Vagina (tissue), 2 donors: ENCODE measurements around the gene TPST1.

Source experiments
- POLR2A ChIP-seq, 2 donors: fragments of 450-650 bp; IDR thresholded peaks; one replicate each; pipeline ENCODE4 v1.6.1; 2017; ENCODE audit warnings: antibody characterized with exemption in 2 of 2, mild to moderate bottlenecking in 2 of 2, moderate library complexity in 2 of 2
- TF ChIP-seq, protein P1 (sequence below), 3 experiments: fragments of 450-650 bp in 2 of 3; fragments of 200-600 bp in 1 of 3; sonication (generic) in 1 of 3; IDR thresholded peaks; one replicate each; pipeline ENCODE4 v1.5.1; 2017 to 2019; ENCODE audit warnings: antibody characterized with exemption in 3 of 3, mild to moderate bottlenecking in 2 of 3, moderate library complexity in 2 of 3

DNA sequence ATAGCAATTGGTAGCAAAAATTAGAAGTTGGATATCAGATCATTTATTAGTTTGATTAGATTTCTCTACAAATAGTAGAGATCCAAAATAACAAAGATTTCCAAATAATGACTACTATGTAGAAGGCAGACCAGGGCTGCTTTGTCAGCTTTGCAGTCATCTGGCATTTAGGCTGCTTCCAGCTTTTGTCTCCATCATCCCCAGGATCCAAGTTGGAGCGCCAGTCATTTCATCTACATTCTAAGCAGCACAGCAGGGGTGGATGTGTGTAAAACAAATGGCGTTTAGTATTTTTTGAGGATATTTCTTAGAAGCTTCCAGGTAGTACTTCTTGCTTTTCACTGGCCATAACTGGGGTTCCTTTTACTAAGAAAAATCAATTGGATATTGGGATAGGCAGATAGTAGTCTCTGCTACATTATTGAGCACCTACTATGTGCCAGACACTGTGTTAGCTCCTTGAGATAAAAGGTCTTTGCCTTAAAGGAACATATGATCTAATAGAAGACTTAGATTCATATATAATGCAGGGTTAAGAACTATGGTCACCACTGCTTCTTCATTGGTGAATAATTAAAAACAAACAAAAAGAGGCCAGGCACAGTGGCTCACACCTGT is 41.5 kb downstream of the TPST1 start:
- TF ChIP-seq, protein P1, sequence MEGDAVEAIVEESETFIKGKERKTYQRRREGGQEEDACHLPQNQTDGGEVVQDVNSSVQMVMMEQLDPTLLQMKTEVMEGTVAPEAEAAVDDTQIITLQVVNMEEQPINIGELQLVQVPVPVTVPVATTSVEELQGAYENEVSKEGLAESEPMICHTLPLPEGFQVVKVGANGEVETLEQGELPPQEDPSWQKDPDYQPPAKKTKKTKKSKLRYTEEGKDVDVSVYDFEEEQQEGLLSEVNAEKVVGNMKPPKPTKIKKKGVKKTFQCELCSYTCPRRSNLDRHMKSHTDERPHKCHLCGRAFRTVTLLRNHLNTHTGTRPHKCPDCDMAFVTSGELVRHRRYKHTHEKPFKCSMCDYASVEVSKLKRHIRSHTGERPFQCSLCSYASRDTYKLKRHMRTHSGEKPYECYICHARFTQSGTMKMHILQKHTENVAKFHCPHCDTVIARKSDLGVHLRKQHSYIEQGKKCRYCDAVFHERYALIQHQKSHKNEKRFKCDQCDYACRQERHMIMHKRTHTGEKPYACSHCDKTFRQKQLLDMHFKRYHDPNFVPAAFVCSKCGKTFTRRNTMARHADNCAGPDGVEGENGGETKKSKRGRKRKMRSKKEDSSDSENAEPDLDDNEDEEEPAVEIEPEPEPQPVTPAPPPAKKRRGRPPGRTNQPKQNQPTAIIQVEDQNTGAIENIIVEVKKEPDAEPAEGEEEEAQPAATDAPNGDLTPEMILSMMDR (IDR thresholded peaks at IDR 0.05) = no peak
- no peak for TF ChIP-seq POLR2A (IDR thresholded peaks at IDR 0.05)
